Measurements from ENCODE around the gene EVL.

EVL gene

DNA sequence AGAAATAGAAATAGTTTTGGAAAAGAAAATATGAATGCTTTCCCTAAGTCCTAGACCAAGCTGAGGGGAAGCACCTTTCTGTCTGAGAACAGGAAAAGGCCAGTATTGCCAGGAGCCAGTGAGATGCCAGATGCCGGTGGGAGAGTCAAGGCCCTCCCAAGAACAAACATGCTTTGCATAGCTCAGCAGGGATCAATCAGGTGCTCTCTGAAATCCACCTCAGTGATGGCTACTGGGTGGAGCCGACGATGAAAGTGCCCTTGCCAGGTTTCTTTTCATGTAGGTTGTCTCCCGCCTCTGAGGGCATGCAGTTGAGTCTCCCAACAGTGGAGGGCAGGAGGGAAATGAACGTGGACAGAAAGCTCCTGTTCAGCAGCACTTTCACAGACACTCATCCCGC is 66.0 kb downstream of the EVL start:
- Histone ChIP-seq H3K36me3 (ENCODE audit: insufficient read depth, low read length) (peaks cover 95% of the 10 kb centered on the region; the same call in 1 of the 2 replicates), H4K20me1 (ENCODE audit: insufficient read depth, low read length, poor library complexity, severe bottlenecking) (no peaks in the 10 kb centered on the region), H3F3A (ENCODE audit: low read depth) (no peaks in the 10 kb centered on the region), H3K4me3 (ENCODE audit: low read length, poor library complexity, severe bottlenecking) (no peak overlapping the region), H3K9me3 (ENCODE audit: insufficient read depth, low read depth, low read length) (no peaks in the 10 kb centered on the region), H3K79me2 (ENCODE audit: insufficient read depth, low read length) (no peaks in the 10 kb centered on the region), H3K4me2 (ENCODE audit: low read depth, low read length, poor library complexity, severe bottlenecking) (no peak overlapping the region), H3K9ac (ENCODE audit: low read depth, low read length, poor library complexity, severe bottlenecking) (no peak overlapping the region), H3K27me3 (ENCODE audit: insufficient read depth, low read length, poor library complexity, severe bottlenecking) (no peaks in the 10 kb centered on the region), H3K4me1 (ENCODE audit: insufficient read depth, low read length, poor library complexity, severe bottlenecking) (no peaks in the 10 kb centered on the region), H2AFZ (ENCODE audit: low read length) (no peak overlapping the region), H3K9me2 (replicated peaks; ENCODE audit: low read depth, low read length) (no peaks in the 10 kb centered on the region)
- TF ChIP-seq, protein P1, sequence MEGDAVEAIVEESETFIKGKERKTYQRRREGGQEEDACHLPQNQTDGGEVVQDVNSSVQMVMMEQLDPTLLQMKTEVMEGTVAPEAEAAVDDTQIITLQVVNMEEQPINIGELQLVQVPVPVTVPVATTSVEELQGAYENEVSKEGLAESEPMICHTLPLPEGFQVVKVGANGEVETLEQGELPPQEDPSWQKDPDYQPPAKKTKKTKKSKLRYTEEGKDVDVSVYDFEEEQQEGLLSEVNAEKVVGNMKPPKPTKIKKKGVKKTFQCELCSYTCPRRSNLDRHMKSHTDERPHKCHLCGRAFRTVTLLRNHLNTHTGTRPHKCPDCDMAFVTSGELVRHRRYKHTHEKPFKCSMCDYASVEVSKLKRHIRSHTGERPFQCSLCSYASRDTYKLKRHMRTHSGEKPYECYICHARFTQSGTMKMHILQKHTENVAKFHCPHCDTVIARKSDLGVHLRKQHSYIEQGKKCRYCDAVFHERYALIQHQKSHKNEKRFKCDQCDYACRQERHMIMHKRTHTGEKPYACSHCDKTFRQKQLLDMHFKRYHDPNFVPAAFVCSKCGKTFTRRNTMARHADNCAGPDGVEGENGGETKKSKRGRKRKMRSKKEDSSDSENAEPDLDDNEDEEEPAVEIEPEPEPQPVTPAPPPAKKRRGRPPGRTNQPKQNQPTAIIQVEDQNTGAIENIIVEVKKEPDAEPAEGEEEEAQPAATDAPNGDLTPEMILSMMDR (conservative IDR thresholded peaks at IDR 0.05; ENCODE audit: low read length), result no peak
- no peak for TF ChIP-seq EZH2phosphoT487 (IDR thresholded peaks at IDR 0.05; ENCODE audit: borderline replicate concordance)

DNA sequence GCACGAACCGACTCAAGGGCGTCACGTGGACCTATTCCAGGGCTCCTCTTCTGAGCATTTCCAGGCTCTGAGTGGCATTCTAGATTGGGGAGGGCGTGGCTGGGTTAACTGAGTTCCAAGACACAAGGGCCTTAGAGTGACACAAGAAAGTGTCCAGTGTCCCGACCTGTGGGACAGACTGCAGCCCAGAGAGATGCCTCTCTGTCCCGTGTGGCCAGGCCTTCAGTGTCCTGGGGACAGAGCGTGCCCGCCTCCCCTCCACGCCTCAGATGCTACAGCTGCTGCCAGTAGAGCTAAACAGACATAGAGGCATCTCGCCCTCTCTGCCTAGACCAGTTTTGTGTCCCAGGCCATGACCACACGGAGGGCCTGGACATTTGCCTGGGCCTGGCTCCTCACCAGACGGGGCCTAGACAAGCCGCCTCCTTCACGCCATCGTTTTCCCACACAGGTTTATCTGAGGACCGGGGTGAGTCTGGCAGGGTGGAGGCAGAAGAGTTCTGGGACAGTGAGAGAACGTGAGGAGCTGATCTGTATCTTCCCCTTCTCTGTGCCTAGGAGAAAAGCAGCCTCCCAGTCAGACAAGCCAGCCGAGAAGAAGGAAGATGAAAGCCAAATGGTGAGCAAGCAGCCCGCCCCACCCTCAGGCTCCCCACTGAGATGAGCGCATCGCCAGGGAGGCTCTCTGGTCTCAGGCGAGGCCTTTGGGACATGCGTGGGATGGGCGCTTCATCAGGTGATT is 67.1 kb downstream of the EVL start:
- no peaks in the 10 kb centered on the region for H3K9me3 ChIP-seq (ENCODE audit: insufficient read depth, low read depth, low read length)
- H3K9ac ChIP-seq (ENCODE audit: low read depth, low read length, poor library complexity, severe bottlenecking), result no peak overlapping the region
- H3K27me3 ChIP-seq (ENCODE audit: insufficient read depth, low read length, poor library complexity, severe bottlenecking), result no peaks in the 10 kb centered on the region
- no peaks in the 10 kb centered on the region for H3K9me2 ChIP-seq (replicated peaks; ENCODE audit: low read depth, low read length)
- H3K36me3 ChIP-seq (ENCODE audit: insufficient read depth, low read length), result peaks cover 95% of the 10 kb centered on the region; the same call in 1 of the 2 replicates
- no peak overlapping the region for H2AFZ ChIP-seq (ENCODE audit: low read length)
- H4K20me1 ChIP-seq (ENCODE audit: insufficient read depth, low read length, poor library complexity, severe bottlenecking), result no peaks in the 10 kb centered on the region
- no peaks in the 10 kb centered on the region for H3K79me2 ChIP-seq (ENCODE audit: insufficient read depth, low read length)
- H3K4me3 ChIP-seq (ENCODE audit: low read length, poor library complexity, severe bottlenecking), result no peak overlapping the region
- no peak overlapping the region for H3K4me2 ChIP-seq (ENCODE audit: low read depth, low read length, poor library complexity, severe bottlenecking)
- H3F3A ChIP-seq (ENCODE audit: low read depth), result no peaks in the 10 kb centered on the region
- TF ChIP-seq EZH2phosphoT487 (IDR thresholded peaks at IDR 0.05; ENCODE audit: borderline replicate concordance), result no peak
- TF ChIP-seq, protein P1 (conservative IDR thresholded peaks at IDR 0.05; ENCODE audit: low read length), result no peak
- H3K4me1 ChIP-seq (ENCODE audit: insufficient read depth, low read length, poor library complexity, severe bottlenecking), result no peaks in the 10 kb centered on the region

DNA sequence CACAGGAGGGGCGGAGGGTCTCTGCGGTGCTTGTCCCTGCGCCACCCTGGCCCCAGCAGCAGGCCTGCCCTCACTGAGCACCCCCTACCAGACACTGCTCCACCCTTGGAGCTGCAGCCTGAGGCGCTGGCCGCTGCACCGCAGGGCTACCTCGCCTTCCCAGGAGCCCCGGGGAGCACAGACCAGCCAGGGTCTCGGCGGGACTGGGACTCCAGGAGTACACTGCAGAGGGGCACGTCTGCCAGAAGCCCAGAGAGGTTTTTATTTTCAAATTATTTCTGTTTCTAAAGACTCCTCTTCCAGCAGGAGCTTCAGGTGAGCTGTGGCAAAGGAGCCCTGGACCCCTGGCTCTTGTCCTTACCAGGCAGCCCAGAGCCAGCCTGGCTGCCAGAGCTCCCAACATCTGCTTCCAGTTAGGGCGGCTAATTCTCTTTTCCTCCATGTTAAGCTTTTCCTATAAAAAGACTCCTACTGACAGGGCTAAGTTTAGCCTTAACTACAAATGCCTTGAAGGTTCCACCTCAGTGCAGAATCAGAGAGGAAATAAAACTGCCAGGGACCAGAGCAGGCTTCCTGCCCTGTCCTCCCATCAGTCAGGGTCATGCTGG is 67.8 kb downstream of the EVL start:
- Histone ChIP-seq H3F3A (ENCODE audit: low read depth) (no peaks in the 10 kb centered on the region), H3K9me2 (replicated peaks; ENCODE audit: low read depth, low read length) (no peaks in the 10 kb centered on the region), H4K20me1 (ENCODE audit: insufficient read depth, low read length, poor library complexity, severe bottlenecking) (no peaks in the 10 kb centered on the region), H3K27me3 (ENCODE audit: insufficient read depth, low read length, poor library complexity, severe bottlenecking) (no peaks in the 10 kb centered on the region), H3K4me3 (ENCODE audit: low read length, poor library complexity, severe bottlenecking) (no peak overlapping the region), H3K79me2 (ENCODE audit: insufficient read depth, low read length) (no peaks in the 10 kb centered on the region), H3K9me3 (ENCODE audit: insufficient read depth, low read depth, low read length) (no peaks in the 10 kb centered on the region), H3K4me1 (ENCODE audit: insufficient read depth, low read length, poor library complexity, severe bottlenecking) (no peaks in the 10 kb centered on the region), H3K9ac (ENCODE audit: low read depth, low read length, poor library complexity, severe bottlenecking) (no peak overlapping the region), H3K4me2 (ENCODE audit: low read depth, low read length, poor library complexity, severe bottlenecking) (no peak overlapping the region), H2AFZ (ENCODE audit: low read length) (no peak overlapping the region), H3K36me3 (ENCODE audit: insufficient read depth, low read length) (peaks cover 95% of the 10 kb centered on the region; the same call in 1 of the 2 replicates)
- TF ChIP-seq EZH2phosphoT487 (IDR thresholded peaks at IDR 0.05; ENCODE audit: borderline replicate concordance), result no peak
- TF ChIP-seq, protein P1 (conservative IDR thresholded peaks at IDR 0.05; ENCODE audit: low read length), result no peak

All from Loucy (cell line).